ENCODE measurements around the gene TREM1. TPM values are rescaled to one million over a fixed set of nuclear protein-coding genes. Genes with fewer than 3 reads are reported as not detected.

Gene TREM1
- total RNA-seq, 4 donors from 2014 or later = 1.1 to 9.3 (median 1.2) TPM

GRCh38 chr6:41332842-41333736, 46.6 kb upstream of the TREM1 start:
- 86% methylated on average over 4 of the region's 4 CpGs for WGBS
- peaks cover 0 to 56% (median 9%) of the 10 kb centered on the region in 4 donors for H3K27me3 ChIP-seq
- H3K4me1 ChIP-seq = no peaks in the 10 kb centered on the region
- no peaks in the 10 kb centered on the region for H3K36me3 ChIP-seq
- H3K9me3 ChIP-seq = no peaks in the 10 kb centered on the region
- peak; percentile 77 for DNase-seq (ENCODE audit: extremely low spot score)
- intact Hi-C loops (cut with DNase I) = no loop called here
- H3K4me3 ChIP-seq = no peak overlapping the region
- H3K27ac ChIP-seq (replicated peaks in 1 of 4) = no peak overlapping the region
- TF ChIP-seq CTCF (IDR thresholded peaks at IDR 0.05) (no peak), EP300 (IDR thresholded peaks at IDR 0.05) (no peak), POLR2AphosphoS5 (IDR thresholded peaks at IDR 0.05) (no peak), POLR2A (IDR thresholded peaks at IDR 0.05; ENCODE audit: low read depth) (no peak)

GRCh38 chr6:41332241-41332640, 45.8 kb upstream of the TREM1 start:
- Histone ChIP-seq H3K4me1 (no peaks in the 10 kb centered on the region), H3K27me3 (peaks cover 0 to 63% (median 9%) of the 10 kb centered on the region in 4 donors), H3K9me3 (no peaks in the 10 kb centered on the region), H3K4me3 (no peak overlapping the region), H3K36me3 (no peaks in the 10 kb centered on the region), H3K27ac (replicated peaks in 1 of 4) (no peak overlapping the region)
- intact Hi-C loops (cut with DNase I) = no loop called here
- WGBS = 59% methylated on average over 8 of the region's 8 CpGs
- no peak for TF ChIP-seq POLR2A (IDR thresholded peaks at IDR 0.05; ENCODE audit: low read depth)
- TF ChIP-seq POLR2AphosphoS5 (IDR thresholded peaks at IDR 0.05) = no peak
- no peak for TF ChIP-seq EP300 (IDR thresholded peaks at IDR 0.05)
- no peak for TF ChIP-seq CTCF (IDR thresholded peaks at IDR 0.05)
- peak; percentile 87 for DNase-seq (ENCODE audit: extremely low spot score)

GRCh38 chr6:41331401-41332150, 45.1 kb upstream of the TREM1 start:
- no peaks in the 10 kb centered on the region for H3K4me1 ChIP-seq
- H3K36me3 ChIP-seq = no peaks in the 10 kb centered on the region
- H3K4me3 ChIP-seq = no peak overlapping the region
- TF ChIP-seq EP300 (IDR thresholded peaks at IDR 0.05) (no peak), POLR2A (IDR thresholded peaks at IDR 0.05; ENCODE audit: low read depth) (no peak), CTCF (IDR thresholded peaks at IDR 0.05) (no peak), POLR2AphosphoS5 (IDR thresholded peaks at IDR 0.05) (no peak)
- peaks cover 0 to 69% (median 9%) of the 10 kb centered on the region in 4 donors for H3K27me3 ChIP-seq
- intact Hi-C loops (cut with DNase I) = no loop called here
- no peaks in the 10 kb centered on the region for H3K9me3 ChIP-seq
- WGBS = 95% methylated on average over 9 of the region's 11 CpGs
- H3K27ac ChIP-seq (replicated peaks in 1 of 4) = no peak overlapping the region
- peak; percentile 81 for DNase-seq (ENCODE audit: extremely low spot score)

GRCh38 chr6:41327177-41327576, 40.7 kb upstream of the TREM1 start:
- Histone ChIP-seq H3K4me3 (no peak overlapping the region), H3K9me3 (no peaks in the 10 kb centered on the region), H3K4me1 (no peaks in the 10 kb centered on the region), H3K27me3 (peaks cover 0 to 55% (median 9%) of the 10 kb centered on the region in 4 donors), H3K36me3 (no peaks in the 10 kb centered on the region), H3K27ac (replicated peaks in 1 of 4) (no peak overlapping the region)
- intact Hi-C loops (cut with DNase I) = no loop called here
- TF ChIP-seq EP300 (IDR thresholded peaks at IDR 0.05) (no peak), CTCF (IDR thresholded peaks at IDR 0.05) (no peak), POLR2AphosphoS5 (IDR thresholded peaks at IDR 0.05) (no peak)
- no peak for DNase-seq (ENCODE audit: extremely low spot score)
- WGBS = 81% methylated on average over 2 of the region's 2 CpGs
